H1 (cell line): Measurements from ENCODE around the gene DVL3. TPM values are rescaled to one million over a fixed set of nuclear protein-coding genes. Genes with fewer than 3 reads are reported as not detected.

Experiments used
- CTCF ChIA-PET: fragments of 300-600 bp; sonication (Branson Sonifier 250); formaldehyde crosslinking; loops from one replicate; lab custom pipeline; 2021; ENCODE audit not compliant: partially characterized antibody; lab: Charles Lee
- POLR2A ChIA-PET: fragments of 300-600 bp; sonication (Branson Sonifier 250); formaldehyde crosslinking; loops from one replicate; lab custom pipeline; 2021; ENCODE audit warnings: inconsistent platforms; ENCODE audit not compliant: partially characterized antibody; lab: Charles Lee
- DNase-seq, 2 experiments: peaks; one replicate each; pipeline versions ENCODE4 v3.0.0 to v3.0.0-alpha.2; 2010 to 2022; ENCODE audit warnings: low spot score in 2 of 2, low read depth in 1 of 2, mixed read lengths in 1 of 2
- FAIRE-seq: peaks from 2 replicates; lab custom pipeline; 2011; peaks lifted over from hg19 to GRCh38; lab: Jason Lieb, UNC
- H2AFZ ChIP-seq: 2 replicates; pipeline ENCODE4 v1.8.1; 2012; ENCODE audit warnings: low read length, inconsistent platforms
- H2AK5ac ChIP-seq: 2 replicates; pipeline ENCODE4 v1.6.1; 2013; ENCODE audit warnings: low read depth, low read length
- H2BK120ac ChIP-seq: replicated peaks from 2 replicates; pipeline ENCODE3; 2013; ENCODE audit warnings: low read depth, low read length, inconsistent platforms
- H2BK12ac ChIP-seq: 2 replicates; pipeline ENCODE4 v1.6.1; 2013; ENCODE audit warnings: low read depth, low read length
- H2BK15ac ChIP-seq: 2 replicates; pipeline ENCODE4 v1.6.1; 2013; ENCODE audit warnings: low read length
- H2BK20ac ChIP-seq: 2 replicates; pipeline ENCODE4 v1.6.1; 2013; ENCODE audit warnings: low read length
- H2BK5ac ChIP-seq: 2 replicates; pipeline ENCODE4 v1.6.1; 2013; ENCODE audit warnings: low read depth, low read length
- H3K14ac ChIP-seq: 2 replicates; pipeline ENCODE4 v1.6.1; 2013; ENCODE audit warnings: inconsistent platforms; ENCODE audit not compliant: insufficient read length
- H3K18ac ChIP-seq: 2 replicates; pipeline ENCODE4 v1.6.1; 2013; ENCODE audit warnings: low read length; ENCODE audit errors: extremely low read depth
- H3K23ac ChIP-seq: 2 replicates; pipeline ENCODE4 v1.6.1; 2013; ENCODE audit warnings: inconsistent platforms; ENCODE audit not compliant: insufficient read length
- H3K23me2 ChIP-seq: 2 replicates; pipeline ENCODE4 v1.6.1; 2013; ENCODE audit warnings: low read depth, low read length
- H3K27ac ChIP-seq: 2 replicates; pipeline ENCODE4 v1.6.1; 2011; ENCODE audit warnings: low read depth, low read length, inconsistent platforms
- H3K27me3 ChIP-seq, 4 experiments: replicated peaks in 1 of 4; 1 replicate in 1 of 4; 2 replicates in 3 of 4; pipeline versions ENCODE4 v1.6.1 to v1.8.1; 2011 to 2013; ENCODE audit warnings: low read length in 3 of 4, mild to moderate bottlenecking in 3 of 4, inconsistent platforms in 2 of 4, mixed read lengths in 2 of 4, moderate library complexity in 1 of 4; ENCODE audit not compliant: control insufficient read depth in 3 of 4, insufficient read depth in 3 of 4; ENCODE audit errors: extremely low read depth in 1 of 4
- H3K36me3 ChIP-seq, 4 experiments: 2 replicates each; pipeline versions ENCODE4 v1.6.1 to v1.8.1; 2011 to 2013; ENCODE audit warnings: mild to moderate bottlenecking in 4 of 4, low read length in 3 of 4, moderate library complexity in 2 of 4, control low read depth in 1 of 4, inconsistent platforms in 1 of 4; ENCODE audit not compliant: insufficient read depth in 4 of 4, control insufficient read depth in 2 of 4
- H3K4ac ChIP-seq: replicated peaks from 2 replicates; pipeline ENCODE3; 2013; ENCODE audit warnings: low read length, low read depth, mixed read lengths, inconsistent platforms; ENCODE audit not compliant: insufficient read length
- H3K4me1 ChIP-seq, 4 experiments: replicated peaks in 1 of 4; 1 replicate in 1 of 4; 2 replicates in 3 of 4; pipeline versions ENCODE4 v1.6.1 to v1.8.1; 2011 to 2013; ENCODE audit warnings: low read length in 3 of 4, inconsistent platforms in 2 of 4, mixed read lengths in 1 of 4; ENCODE audit not compliant: insufficient read depth in 4 of 4, control insufficient read depth in 3 of 4
- H3K4me2 ChIP-seq, 2 experiments: 2 replicates each; pipeline versions ENCODE4 v1.6.1 to v1.8.1; 2011 to 2013; ENCODE audit warnings: low read depth in 2 of 2, low read length in 2 of 2, control low read depth in 1 of 2, inconsistent platforms in 1 of 2, mild to moderate bottlenecking in 1 of 2; ENCODE audit not compliant: insufficient read depth in 1 of 2
- H3K4me3 ChIP-seq, 4 experiments: fragments of 200-600, 300-600 bp in 1 of 4; sonication (generic), shearing (Covaris generic), sonication (Bioruptor Twin) in 1 of 4; 2 replicates each; pipeline versions ENCODE4 v1.5.1 to v1.8.1; 2011 to 2016; ENCODE audit warnings: low read length in 4 of 4, low read depth in 3 of 4, control low read depth in 2 of 4, inconsistent platforms in 2 of 4, mild to moderate bottlenecking in 2 of 4, mixed read lengths in 1 of 4, moderate library complexity in 1 of 4; ENCODE audit not compliant: insufficient read depth in 2 of 4; ENCODE audit errors: extremely low read depth in 1 of 4
- H3K56ac ChIP-seq: replicated peaks from 2 replicates; pipeline ENCODE3; 2013; ENCODE audit warnings: low read depth, mild to moderate bottlenecking, mixed read lengths, low read length, inconsistent platforms; ENCODE audit not compliant: insufficient read length
- H3K79me1 ChIP-seq: 2 replicates; pipeline ENCODE4 v1.6.1; 2013; ENCODE audit warnings: low read depth, low read length, control low read depth
- H3K79me2 ChIP-seq, 2 experiments: 2 replicates each; pipeline versions ENCODE4 v1.6.1 to v1.8.1; 2012 to 2013; ENCODE audit warnings: low read length in 2 of 2, mild to moderate bottlenecking in 2 of 2, inconsistent platforms in 1 of 2; ENCODE audit not compliant: insufficient read depth in 2 of 2, control insufficient read depth in 1 of 2
- H3K9ac ChIP-seq, 4 experiments: replicated peaks in 1 of 4; 1 replicate in 1 of 4; 2 replicates in 3 of 4; pipeline versions ENCODE4 v1.6.1 to v1.8.1; 2011 to 2013; ENCODE audit warnings: low read depth in 3 of 4, low read length in 3 of 4, control low read depth in 2 of 4, mild to moderate bottlenecking in 2 of 4, moderate library complexity in 2 of 4, inconsistent platforms in 1 of 4; ENCODE audit errors: extremely low read depth in 1 of 4
- H3K9me3 ChIP-seq, 2 experiments: 2 replicates each; pipeline versions ENCODE4 v1.6.1 to v1.8.1; 2012 to 2013; ENCODE audit warnings: mild to moderate bottlenecking in 2 of 2, moderate library complexity in 2 of 2, control low read depth in 1 of 2, inconsistent platforms in 1 of 2, low read depth in 1 of 2, low read length in 1 of 2, mixed read lengths in 1 of 2; ENCODE audit not compliant: insufficient read depth in 2 of 2
- H4K20me1 ChIP-seq, 2 experiments: replicated peaks in 1 of 2; 2 replicates each; pipeline versions ENCODE3 to v1.8.1; 2011 to 2013; ENCODE audit warnings: inconsistent platforms in 2 of 2, low read length in 2 of 2, mild to moderate bottlenecking in 1 of 2; ENCODE audit not compliant: insufficient read depth in 2 of 2, control insufficient read depth in 1 of 2
- H4K5ac ChIP-seq: 2 replicates; pipeline ENCODE4 v1.6.1; 2013; ENCODE audit warnings: low read length, low read depth, mixed read lengths, inconsistent platforms; ENCODE audit not compliant: insufficient read length
- H4K8ac ChIP-seq: 2 replicates; pipeline ENCODE4 v1.8.0; 2013; ENCODE audit warnings: mild to moderate bottlenecking, moderate library complexity, low read length, inconsistent platforms; ENCODE audit not compliant: insufficient read depth; ENCODE audit errors: extremely low read depth
- H4K91ac ChIP-seq: replicated peaks from 2 replicates; pipeline ENCODE3; 2013; ENCODE audit warnings: low read length, mixed read lengths, inconsistent platforms; ENCODE audit not compliant: insufficient read length
- BRCA1 ChIP-seq: IDR thresholded peaks from 2 replicates; pipeline ENCODE4 v1.6.1; 2012; ENCODE audit warnings: low read depth, low read length, improper control_type of control experiment
- CREB1 ChIP-seq: IDR thresholded peaks from 2 replicates; pipeline ENCODE4 v1.6.1; 2012; ENCODE audit warnings: inconsistent platforms
- EGR1 ChIP-seq: IDR thresholded peaks from 2 replicates; pipeline ENCODE4 v1.6.1; 2011; ENCODE audit warnings: low read depth, low read length, borderline replicate concordance
- GTF2F1 ChIP-seq: IDR thresholded peaks from 2 replicates; pipeline ENCODE4 v1.6.1; 2012; ENCODE audit warnings: low read depth, low read length, improper control_type of control experiment, borderline replicate concordance
- HDAC2 ChIP-seq, 2 experiments: fragments of 300-600 bp in 1 of 2; sonication (generic) in 1 of 2; IDR thresholded peaks; 2 replicates each; pipeline ENCODE4 v1.6.1; 2011 to 2012; ENCODE audit warnings: low read depth in 2 of 2, low read length in 2 of 2, mild to moderate bottlenecking in 2 of 2, moderate library complexity in 2 of 2, borderline replicate concordance in 1 of 2, inconsistent platforms in 1 of 2
- KDM1A ChIP-seq: fragments of 200-600, 300-600 bp; sonication (generic); IDR thresholded peaks from 2 replicates; pipeline ENCODE4 v1.7.1; 2016; ENCODE audit warnings: mild to moderate bottlenecking, low read length, borderline replicate concordance
- KDM4A ChIP-seq: IDR thresholded peaks from one replicate; pipeline ENCODE4 v1.7.1; 2012; ENCODE audit warnings: low read depth, mild to moderate bottlenecking, moderate library complexity, low read length, inconsistent platforms; ENCODE audit not compliant: severe bottlenecking
- NRF1 ChIP-seq: IDR thresholded peaks from 2 replicates; pipeline ENCODE4 v1.6.1; 2011; ENCODE audit warnings: mild to moderate bottlenecking, low read depth, low read length, improper control_type of control experiment
- PHF8 ChIP-seq: fragments of 200-600 bp; sonication (generic); conservative IDR thresholded peaks from 2 replicates; pipeline ENCODE4 v1.7.1; 2012; ENCODE audit warnings: low read depth, mild to moderate bottlenecking, inconsistent platforms, low read length, moderate library complexity
- POLR2AphosphoS5 ChIP-seq: IDR thresholded peaks from 2 replicates; pipeline ENCODE4 v1.6.1; 2011; ENCODE audit warnings: low read depth, low read length
- RAD21 ChIP-seq, 2 experiments: IDR thresholded peaks in 1 of 2; conservative IDR thresholded peaks in 1 of 2; 2 replicates each; pipeline ENCODE4 v1.6.1; 2011; ENCODE audit warnings: low read depth in 2 of 2, low read length in 2 of 2, improper control_type of control experiment in 1 of 2, inconsistent platforms in 1 of 2, mild to moderate bottlenecking in 1 of 2, moderate library complexity in 1 of 2
- SUZ12 ChIP-seq: fragments of 200-600 bp; sonication (generic); IDR thresholded peaks from 2 replicates; pipeline ENCODE4 v1.6.1; 2012; ENCODE audit warnings: mild to moderate bottlenecking, inconsistent platforms, low read length, moderate library complexity, mixed read lengths
- WGBS, 2 experiments: shearing (Covaris generic) in 1 of 2; methylation state at CpG; one replicate each; pipeline versions ENCODE4 v1.1.6 to v1.1.7; 2013 to 2015; ENCODE audit warnings: low lambda C conversion rate in 2 of 2, mixed read lengths in 2 of 2, inconsistent platforms in 1 of 2, low coverage in 1 of 2, missing lambda C conversion rate in 1 of 2; ENCODE audit not compliant: insufficient replicate concordance in 2 of 2, insufficient coverage in 1 of 2, insufficient read length in 1 of 2; ENCODE audit errors: extremely low coverage in 1 of 2, missing lambda C conversion rate in 1 of 2; 5-methylcytosine and 5-hydroxymethylcytosine counted together
- polyA plus RNA-seq, 7 experiments: library from polyadenylated mRNA; depleted of rRNA in 3 of 7; stranded (reverse) in 5 of 7; unstranded in 2 of 7; fragments of >200 nt in 5 of 7; fragments of 200-250 nt in 2 of 7; gene quantifications; 1 replicate in 5 of 7; 2 replicates in 1 of 7; 4 replicates in 1 of 7; pipeline versions ENCODE4 v1.2.1 to v1.2.3, GENCODE V29; 2011 to 2013; ENCODE audit warnings: missing spikeins in 2 of 7, mixed read lengths in 2 of 7
- total RNA-seq: library from RNA; stranded (reverse); fragmentation: NEBNext Ultra II Directional; extraction: Animal tissue kit (Norgen Biotek cat#: 25700); gene quantifications from 2 replicates; pipeline ENCODE4 v1.2.1, GENCODE V29; 2021
- TF ChIP-seq, protein P1 (sequence below): IDR thresholded peaks from 2 replicates; pipeline ENCODE4 v1.6.1; 2011; ENCODE audit warnings: low read depth, mild to moderate bottlenecking, low read length; ENCODE audit not compliant: insufficient read depth

DVL3 gene
- total and polyA plus RNA-seq, 2 of the 8 experiments (the other 6 are each of a cell fraction or from before 2014, with no cell fraction given), result 38.5 to 66.6 TPM

DNA sequence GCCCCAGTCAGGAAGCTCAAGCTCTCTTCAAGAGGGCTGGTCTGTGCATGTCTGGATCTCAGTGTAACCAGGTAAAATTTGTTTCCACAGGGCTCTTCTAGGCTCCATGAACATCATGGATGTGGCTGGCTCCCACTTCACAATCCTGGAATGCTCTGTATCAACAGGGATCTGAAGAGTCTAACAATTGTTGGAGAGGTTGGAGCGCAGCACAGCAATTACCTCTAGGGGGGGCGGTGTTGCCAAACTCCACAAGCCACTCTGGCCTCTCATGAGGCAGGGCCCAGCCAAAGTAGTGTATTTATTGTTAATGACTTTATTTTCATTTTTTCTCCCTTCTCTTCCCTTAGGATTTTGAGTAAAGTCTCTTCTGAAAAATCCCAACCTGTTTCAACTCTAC lies 26.2 kb upstream of the DVL3 start:
- Histone ChIP-seq H3K27me3 (no peaks in the 10 kb centered on the region), H4K20me1 (no peaks in the 10 kb centered on the region), H2BK12ac (no peak overlapping the region), H2AFZ (0 out of 2 replicates have a peak overlapping the region, but pooled peaks have one; percentile 88), H2BK120ac (no peak overlapping the region), H3K4me3 (no peak overlapping the region), H2BK20ac (no peak overlapping the region), H2AK5ac (no peak overlapping the region), H3K79me2 (no peaks in the 10 kb centered on the region), H3K23me2 (peaks cover 3% of the 10 kb centered on the region), H3K4me1 (peaks cover 0 to 1% (median 0%) of the 10 kb centered on the region in 4 experiments; a peak in 1 of 7 replicates), H3K23ac (no peak overlapping the region), H3K4me2 (no peak overlapping the region), H3K9me3 (no peaks in the 10 kb centered on the region), H3K56ac (no peak overlapping the region), H2BK15ac (no peak overlapping the region), H4K5ac (no peak overlapping the region), H4K8ac (no peak overlapping the region), H4K91ac (no peak overlapping the region), H3K79me1 (no peaks in the 10 kb centered on the region), H3K27ac (no peak overlapping the region), H3K4ac (no peak overlapping the region), H3K14ac (no peak overlapping the region), H2BK5ac (no peak overlapping the region), H3K36me3 (no peaks in the 10 kb centered on the region), H3K18ac (no peak overlapping the region), H3K9ac (no peak overlapping the region)
- peak in 1 of 2 experiments; percentile 59 for DNase-seq
- WGBS, 2 experiments, result 29% methylated on average over 2 of the region's 2 CpGs; no CpG with 5 or more reads in 1 of the 2 experiments
- ChIA-PET POLR2A (interaction anchor here (1.4 kb wide), 1 partner anchor 16 kb away, joined by 3 read pairs; no protein-coding TSS in a partner anchor), CTCF (interaction anchor here (0.6 to 3.3 kb wide), 8 partner anchors 10 to 231 kb away, joined by 3 to 19 read pairs (median 4); no protein-coding TSS in a partner anchor)
- FAIRE-seq, result no peak
- no peak for TF ChIP-seq SUZ12
- no peak for TF ChIP-seq BRCA1
- no peak for TF ChIP-seq POLR2AphosphoS5
- no peak for TF ChIP-seq GTF2F1
- no peak for TF ChIP-seq KDM4A
- no peak for TF ChIP-seq HDAC2 (IDR thresholded peaks at IDR 0.05; ENCODE audit: borderline replicate concordance in 1 of 2, low read depth in 2 of 2, low read length in 2 of 2)
- no peak for TF ChIP-seq EGR1
- TF ChIP-seq CREB1, result no peak
- TF ChIP-seq KDM1A, result no peak
- TF ChIP-seq NRF1, result no peak
- TF ChIP-seq, protein P1, sequence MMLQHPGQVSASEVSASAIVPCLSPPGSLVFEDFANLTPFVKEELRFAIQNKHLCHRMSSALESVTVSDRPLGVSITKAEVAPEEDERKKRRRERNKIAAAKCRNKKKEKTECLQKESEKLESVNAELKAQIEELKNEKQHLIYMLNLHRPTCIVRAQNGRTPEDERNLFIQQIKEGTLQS, result no peak
- TF ChIP-seq PHF8, result no peak
- TF ChIP-seq RAD21 (IDR thresholded peaks at IDR 0.05 in 1 of 2, conservative IDR thresholded peaks at IDR 0.05 in 1 of 2; ENCODE audit: low read depth in 2 of 2, low read length in 2 of 2), result peak; percentile 39 to 49
